DMS79 (cell line): Measurements from ENCODE around the gene KMT2A.

ENCODE experiments used
- DNase-seq: peaks from one replicate; lab custom pipeline; 2025; lab: John Stamatoyannopoulos, UW

KMT2A gene

DNA sequence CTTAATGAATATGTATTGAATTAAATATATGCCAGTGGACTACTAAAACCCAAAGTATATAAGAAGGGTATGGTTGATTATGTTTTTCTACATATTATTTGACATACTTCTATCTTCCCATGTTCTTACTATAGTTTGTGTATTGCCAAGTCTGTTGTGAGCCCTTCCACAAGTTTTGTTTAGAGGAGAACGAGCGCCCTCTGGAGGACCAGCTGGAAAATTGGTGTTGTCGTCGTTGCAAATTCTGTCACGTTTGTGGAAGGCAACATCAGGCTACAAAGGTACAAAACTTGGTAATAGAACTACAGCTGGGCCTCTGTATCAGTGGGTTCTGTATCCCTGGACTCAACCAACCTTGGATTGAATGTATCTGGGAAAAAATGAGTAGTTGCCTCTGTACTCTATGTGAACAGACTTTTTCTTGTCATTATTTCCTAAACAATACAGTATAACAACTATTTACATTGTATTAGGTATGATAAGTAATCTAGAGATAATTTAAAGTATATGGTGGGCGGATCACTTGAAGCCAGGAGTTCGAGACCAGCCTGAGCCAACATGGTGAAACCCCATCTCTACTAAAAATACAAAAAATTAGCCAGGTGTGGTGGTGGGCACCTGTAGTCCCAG is 52.3 kb downstream of the KMT2A start:
- no peak for DNase-seq

- DNase-seq: no peak
These were observed 54.7 kb downstream of the KMT2A start for GRCh38 chr11:118491041-118491440.

- DNase-seq: no peak
These were observed 61.5 kb downstream of the KMT2A start for GRCh38 chr11:118497831-118498230.

DNA sequence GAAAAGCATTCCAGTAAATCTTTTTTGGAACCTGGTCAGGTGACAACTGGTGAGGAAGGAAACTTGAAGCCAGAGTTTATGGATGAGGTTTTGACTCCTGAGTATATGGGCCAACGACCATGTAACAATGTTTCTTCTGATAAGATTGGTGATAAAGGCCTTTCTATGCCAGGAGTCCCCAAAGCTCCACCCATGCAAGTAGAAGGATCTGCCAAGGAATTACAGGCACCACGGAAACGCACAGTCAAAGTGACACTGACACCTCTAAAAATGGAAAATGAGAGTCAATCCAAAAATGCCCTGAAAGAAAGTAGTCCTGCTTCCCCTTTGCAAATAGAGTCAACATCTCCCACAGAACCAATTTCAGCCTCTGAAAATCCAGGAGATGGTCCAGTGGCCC is 66.9 kb downstream of the KMT2A start:
- DNase-seq: no peak

DNA sequence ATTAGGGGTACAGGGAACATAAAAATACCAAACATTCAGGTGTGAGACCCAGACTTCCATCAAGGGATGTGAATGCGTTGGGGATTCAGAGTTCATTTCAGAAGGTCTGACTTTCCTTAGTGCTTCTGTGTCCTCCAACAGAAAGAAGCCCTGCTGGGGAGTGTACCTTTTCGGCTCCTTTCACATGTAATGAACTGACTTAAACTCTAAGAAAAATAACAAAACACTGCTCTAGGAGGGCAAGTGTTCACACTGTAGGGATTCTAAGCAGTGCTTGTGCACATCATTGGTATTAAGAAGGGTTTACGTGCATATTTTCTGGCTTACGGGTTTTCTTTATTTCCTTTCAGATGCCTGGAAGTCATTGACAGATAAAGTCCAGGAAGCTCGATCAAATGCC is 75.3 kb downstream of the KMT2A start:
- DNase-seq: no peak

DNA sequence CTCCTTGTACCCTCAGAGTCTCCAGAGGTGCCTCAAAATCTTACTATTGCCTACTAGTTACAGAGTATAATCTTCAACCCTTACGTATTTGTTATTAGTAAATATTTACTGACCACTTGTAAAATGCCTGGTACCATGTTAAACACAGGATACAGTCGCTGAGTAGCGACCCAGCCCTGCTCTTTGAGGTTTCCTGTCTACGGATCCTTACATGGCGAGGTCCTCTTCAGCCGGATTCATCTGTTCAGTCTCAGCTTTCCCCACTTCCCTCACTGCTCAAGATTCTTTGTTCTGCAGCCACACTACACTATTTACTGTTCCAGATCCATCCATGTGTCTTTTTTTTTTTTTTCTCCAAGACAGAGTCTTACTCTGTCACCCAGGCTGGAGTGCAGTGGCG is 77.8 kb downstream of the KMT2A start:
- DNase-seq: no peak

DNA sequence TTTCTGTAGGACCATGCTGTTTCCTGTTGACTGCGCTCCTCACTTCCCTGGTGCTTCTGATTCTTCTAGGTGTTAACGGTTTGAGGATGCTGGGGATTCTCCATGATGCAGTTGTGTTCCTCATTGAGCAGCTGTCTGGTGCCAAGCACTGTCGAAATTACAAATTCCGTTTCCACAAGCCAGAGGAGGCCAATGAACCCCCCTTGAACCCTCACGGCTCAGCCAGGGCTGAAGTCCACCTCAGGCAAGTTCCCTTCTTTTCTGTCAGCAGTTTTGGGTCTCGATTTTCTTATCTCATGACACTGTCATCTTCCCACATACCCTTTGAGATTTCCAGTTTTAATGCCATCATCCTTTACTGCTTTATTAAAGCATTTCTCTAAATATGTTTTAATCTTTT is 83.3 kb downstream of the KMT2A start:
- DNase-seq: no peak

DNA sequence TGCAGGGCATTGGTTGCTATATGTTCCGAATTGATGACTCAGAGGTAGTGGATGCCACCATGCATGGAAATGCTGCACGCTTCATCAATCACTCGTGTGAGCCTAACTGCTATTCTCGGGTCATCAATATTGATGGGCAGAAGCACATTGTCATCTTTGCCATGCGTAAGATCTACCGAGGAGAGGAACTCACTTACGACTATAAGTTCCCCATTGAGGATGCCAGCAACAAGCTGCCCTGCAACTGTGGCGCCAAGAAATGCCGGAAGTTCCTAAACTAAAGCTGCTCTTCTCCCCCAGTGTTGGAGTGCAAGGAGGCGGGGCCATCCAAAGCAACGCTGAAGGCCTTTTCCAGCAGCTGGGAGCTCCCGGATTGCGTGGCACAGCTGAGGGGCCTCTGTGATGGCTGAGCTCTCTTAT is 85.6 kb downstream of the KMT2A start:
- no peak for DNase-seq

- DNase-seq: no peak
These were observed 86.3 kb downstream of the KMT2A start for GRCh38 chr11:118522571-118523072.

- no peak for DNase-seq
These were observed 88.1 kb downstream of the KMT2A start for GRCh38 chr11:118524356-118524755.

GRCh38 chr11:118524757-118525470 is 88.6 kb downstream of the KMT2A start:
- peak; percentile 32 for DNase-seq

GRCh38 chr11:118526688-118527087 is 90.4 kb downstream of the KMT2A start:
- no peak for DNase-seq

DNA sequence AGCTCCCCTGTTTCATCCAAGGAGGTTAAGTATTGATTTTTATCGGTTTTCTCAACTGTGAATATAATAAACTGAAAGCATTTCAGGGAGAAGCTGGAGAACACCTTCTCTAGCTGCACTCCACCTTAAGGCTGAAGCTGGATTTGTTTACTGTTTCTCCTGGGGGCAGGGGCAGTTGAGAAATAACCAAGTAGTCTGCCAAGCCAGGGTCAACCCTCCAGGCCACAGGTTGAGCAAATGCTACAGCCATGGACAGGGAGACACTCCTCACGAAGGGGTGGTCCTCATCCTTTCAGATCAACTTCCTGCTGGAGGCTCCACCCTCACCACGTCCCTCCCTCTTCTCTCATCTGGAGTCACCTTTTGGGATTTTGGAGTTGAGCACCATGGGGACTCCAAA is 90.8 kb downstream of the KMT2A start, which contains the start of gene TTC36:
Gene TTC36, plus strand, starts transcription at position 366 of the 400 bp plus-strand sequence. Its CDS starts 21 bp downstream, at position 387.
- DNase-seq: no peak

DNA sequence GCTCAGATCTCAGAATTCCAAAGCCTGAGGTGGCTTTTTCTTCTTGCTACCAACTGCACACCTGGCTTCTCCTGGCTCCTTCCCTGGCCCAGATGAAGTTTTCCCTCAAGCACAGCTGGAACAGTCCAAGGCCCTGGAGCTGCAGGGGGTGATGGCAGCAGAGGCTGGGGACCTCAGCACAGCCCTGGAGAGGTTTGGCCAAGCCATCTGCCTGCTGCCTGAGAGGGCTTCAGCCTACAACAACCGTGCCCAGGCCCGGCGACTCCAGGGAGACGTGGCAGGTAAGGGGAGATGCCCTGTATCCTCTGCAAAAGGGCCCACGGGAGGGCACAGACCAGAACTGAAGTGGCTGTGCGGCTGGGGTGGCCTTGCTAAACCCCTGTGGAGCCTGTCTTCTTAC is 92.2 kb downstream of the KMT2A start:
- peak; percentile 16 for DNase-seq

GRCh38 chr11:118529584-118530175 is 93.4 kb downstream of the KMT2A start:
- peak; percentile 58 for DNase-seq

DNA sequence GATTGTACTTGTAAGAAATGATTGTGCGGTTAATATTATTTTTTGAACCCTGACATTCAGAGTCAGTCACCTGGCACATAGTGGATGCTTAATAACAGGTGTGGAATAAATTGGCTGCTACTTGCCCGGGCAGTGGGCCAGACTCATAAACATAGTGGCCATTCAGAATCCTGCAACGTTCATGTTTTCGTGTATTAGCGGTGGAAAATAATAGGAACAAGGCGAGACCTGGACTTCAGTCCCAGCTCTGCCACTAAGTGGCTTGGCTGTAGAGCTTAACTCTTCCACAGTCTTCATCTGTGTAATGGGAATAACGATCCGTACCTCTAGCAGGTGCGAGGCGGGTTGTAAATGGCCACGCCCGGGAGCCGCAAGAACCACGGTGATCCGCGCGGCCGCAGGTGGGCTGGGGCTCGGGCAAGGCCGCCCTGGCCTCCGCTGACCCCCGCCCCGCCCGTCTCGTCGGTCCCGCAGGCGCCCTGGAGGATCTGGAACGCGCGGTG is 93.9 kb downstream of the KMT2A start:
- DNase-seq: peak; percentile 95

- peak; percentile 63 for DNase-seq
These were observed 94.6 kb downstream of the KMT2A start, which contains the start of gene TMEM25 for GRCh38 chr11:118530683-118531596. Gene TMEM25, plus strand, starts transcription at chr11:118531192. Its CDS starts 610 bp downstream, at chr11:118531802.

GRCh38 chr11:118531597-118532084 is 95.3 kb downstream of the KMT2A start:
- DNase-seq: no peak

GRCh38 chr11:118532091-118532490 is 95.8 kb downstream of the KMT2A start:
- no peak for DNase-seq

DNA sequence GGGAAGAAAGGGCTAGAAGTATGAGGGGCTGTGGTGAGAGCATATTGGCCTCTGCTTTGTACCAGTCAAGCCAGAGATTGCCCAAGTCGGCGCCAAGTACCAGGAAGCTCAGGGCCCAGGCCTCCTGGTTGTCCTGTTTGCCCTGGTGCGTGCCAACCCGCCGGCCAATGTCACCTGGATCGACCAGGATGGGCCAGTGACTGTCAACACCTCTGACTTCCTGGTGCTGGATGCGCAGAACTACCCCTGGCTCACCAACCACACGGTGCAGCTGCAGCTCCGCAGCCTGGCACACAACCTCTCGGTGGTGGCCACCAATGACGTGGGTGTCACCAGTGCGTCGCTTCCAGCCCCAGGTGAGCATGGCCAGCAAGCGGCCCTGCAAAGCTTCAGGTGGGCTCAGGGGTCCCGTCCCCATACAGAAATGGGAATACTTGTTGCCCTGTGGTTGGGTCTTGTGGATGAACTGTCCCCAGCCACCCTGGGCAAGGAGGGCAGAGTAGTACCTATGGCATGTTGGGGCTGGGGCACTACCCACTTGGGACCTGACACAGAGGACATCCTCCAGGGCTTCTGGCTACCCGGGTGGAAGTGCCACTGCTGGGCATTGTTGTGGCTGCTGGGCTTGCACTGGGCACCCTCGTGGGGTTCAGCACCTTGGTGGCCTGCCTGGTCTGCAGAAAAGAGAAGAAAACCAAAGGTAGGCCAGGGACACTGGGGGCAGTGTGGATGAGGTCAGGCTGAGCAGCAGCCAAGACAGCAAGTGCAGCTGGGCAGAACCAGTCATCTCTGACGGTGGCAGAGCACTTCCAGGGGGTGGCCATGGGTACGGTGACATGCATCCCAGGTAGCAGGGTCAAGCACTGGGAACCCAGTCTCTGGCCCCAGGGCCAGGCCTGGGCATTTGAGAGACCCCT is 96.8 kb downstream of the KMT2A start:
- no peak for DNase-seq
